IMR-90 (cell line): ENCODE data around the gene MEST. TPM values are rescaled to one million over a fixed set of nuclear protein-coding genes. Genes with fewer than 3 reads are reported as not detected.

Experiments used
- ATAC-seq: fragments of 200-7000 bp; cut with Tn5 transposase; 2 replicates; pipeline ENCODE4 v1.9.1; 2020; ENCODE audit warnings: low read depth, mild to moderate bottlenecking, moderate library complexity
- BruUV-seq: library from RNA; stranded (reverse); fragments of 400-500 nt; replicated peaks from 2 replicates; lab custom pipeline; 2021; lab: Mats Ljungman, UMichigan
- CTCF ChIA-PET: fragments of 300-600 bp; formaldehyde crosslinking; extraction: SDS; loops from one replicate; lab custom pipeline; 2021; ENCODE audit warnings: antibody characterized with exemption; lab: Yijun Ruan, JAX
- POLR2A ChIA-PET: fragments of 300-600 bp; sonication (Branson Sonifier 250); formaldehyde crosslinking; loops from one replicate; lab custom pipeline; 2022; ENCODE audit warnings: antibody characterized with exemption; ENCODE audit not compliant: unreplicated experiment; lab: Charles Lee
- DNase-seq: peaks from one replicate; pipeline ENCODE4 v3.0.0; 2013
- H2AFZ ChIP-seq: replicated peaks from 2 replicates; pipeline ENCODE3; 2013; ENCODE audit warnings: low read length, mild to moderate bottlenecking; ENCODE audit not compliant: poor library complexity
- H2AK5ac ChIP-seq: 2 replicates; pipeline ENCODE4 v1.6.1; 2013; ENCODE audit warnings: low read depth, low read length, inconsistent platforms
- H2AK9ac ChIP-seq: replicated peaks from 2 replicates; pipeline ENCODE3; 2013; ENCODE audit warnings: mild to moderate bottlenecking, low read depth, low read length, moderate library complexity; ENCODE audit not compliant: poor library complexity
- H2BK120ac ChIP-seq: 2 replicates; pipeline ENCODE4 v1.6.1; 2013; ENCODE audit warnings: low read depth, low read length, inconsistent platforms
- H2BK15ac ChIP-seq: 3 replicates; pipeline ENCODE4 v1.6.1; 2013; ENCODE audit warnings: low read depth, low read length, inconsistent platforms
- H2BK20ac ChIP-seq: 2 replicates; pipeline ENCODE4 v1.6.1; 2013; ENCODE audit warnings: low read depth, mild to moderate bottlenecking, inconsistent platforms, low read length, moderate library complexity
- H2BK5ac ChIP-seq: 2 replicates; pipeline ENCODE4 v1.6.1; 2013; ENCODE audit warnings: mild to moderate bottlenecking, low read depth, low read length, inconsistent platforms; ENCODE audit not compliant: poor library complexity, severe bottlenecking
- H3K14ac ChIP-seq: replicated peaks from 2 replicates; pipeline ENCODE4 v1.6.1; 2013; ENCODE audit warnings: low read depth, low read length, inconsistent platforms
- H3K18ac ChIP-seq: 2 replicates; pipeline ENCODE4 v1.6.1; 2013; ENCODE audit warnings: low read depth, low read length, control low read depth
- H3K23ac ChIP-seq: 2 replicates; pipeline ENCODE4 v1.6.1; 2013; ENCODE audit warnings: low read depth, low read length, inconsistent platforms
- H3K27ac ChIP-seq: 2 replicates; pipeline ENCODE4 v1.5.1; 2013; ENCODE audit warnings: mild to moderate bottlenecking, control low read depth, low read length; ENCODE audit not compliant: insufficient read depth
- H3K27me3 ChIP-seq: 2 replicates; pipeline ENCODE4 v1.6.1; 2013; ENCODE audit warnings: low read length; ENCODE audit not compliant: control insufficient read depth, insufficient read depth
- H3K36me3 ChIP-seq: 2 replicates; pipeline ENCODE4 v1.6.1; 2013; ENCODE audit warnings: low read length, mixed read lengths; ENCODE audit not compliant: control insufficient read depth, insufficient read depth
- H3K4ac ChIP-seq: 2 replicates; pipeline ENCODE4 v1.6.1; 2013; ENCODE audit warnings: low read depth, low read length, inconsistent platforms
- H3K4me1 ChIP-seq: 2 replicates; pipeline ENCODE4 v1.6.1; 2013; ENCODE audit warnings: low read length, mixed read lengths; ENCODE audit not compliant: control insufficient read depth, insufficient read depth
- H3K4me2 ChIP-seq: 2 replicates; pipeline ENCODE4 v1.6.1; 2013; ENCODE audit warnings: low read depth, mild to moderate bottlenecking, control low read depth, low read length, moderate library complexity
- H3K4me3 ChIP-seq: 2 replicates; pipeline ENCODE4 v1.5.1; 2013; ENCODE audit warnings: low read depth, mild to moderate bottlenecking, control low read depth, low read length, moderate library complexity; ENCODE audit not compliant: insufficient read depth
- H3K56ac ChIP-seq: 2 replicates; pipeline ENCODE4 v1.6.1; 2013; ENCODE audit warnings: low read length, inconsistent platforms; ENCODE audit not compliant: insufficient read depth; ENCODE audit errors: extremely low read depth
- H3K79me1 ChIP-seq, 2 experiments: 2 replicates each; pipeline ENCODE4 v1.6.1; 2013; ENCODE audit warnings: low read length in 2 of 2, inconsistent platforms in 1 of 2, low read depth in 1 of 2
- H3K9ac ChIP-seq: 2 replicates; pipeline ENCODE4 v1.6.1; 2013; ENCODE audit warnings: low read depth, low read length, control low read depth
- H3K9me1 ChIP-seq: 2 replicates; pipeline ENCODE4 v1.6.1; 2013; ENCODE audit warnings: low read length, inconsistent platforms; ENCODE audit not compliant: insufficient read depth
- H3K9me3 ChIP-seq: 2 replicates; pipeline ENCODE4 v1.6.1; 2013; ENCODE audit warnings: low read length; ENCODE audit not compliant: control insufficient read depth, insufficient read depth
- H4K20me1 ChIP-seq: 2 replicates; pipeline ENCODE4 v1.6.1; 2013; ENCODE audit warnings: low read length, inconsistent platforms; ENCODE audit not compliant: insufficient read depth
- H4K5ac ChIP-seq: 2 replicates; pipeline ENCODE4 v1.6.1; 2013; ENCODE audit warnings: mild to moderate bottlenecking, low read depth, low read length, control low read depth
- H4K8ac ChIP-seq, 2 experiments: 2 replicates each; pipeline ENCODE4 v1.6.1; 2013; ENCODE audit warnings: low read depth in 2 of 2, low read length in 2 of 2, control low read depth in 1 of 2, inconsistent platforms in 1 of 2
- H4K91ac ChIP-seq: 2 replicates; pipeline ENCODE4 v1.6.1; 2013; ENCODE audit warnings: low read depth, low read length, inconsistent platforms; ENCODE audit not compliant: insufficient read depth
- BHLHE40 ChIP-seq: fragments of 150-350 bp; IDR thresholded peaks from 2 replicates; pipeline ENCODE4 v1.6.1; 2016; ENCODE audit warnings: mild to moderate bottlenecking, low read depth, low read length
- CEBPB ChIP-seq: IDR thresholded peaks from 2 replicates; pipeline ENCODE4 v1.6.1; 2012; ENCODE audit warnings: low read depth, low read length, improper control_type of control experiment
- CTCF ChIP-seq: conservative IDR thresholded peaks from 2 replicates; pipeline ENCODE4 v1.5.1; 2012; ENCODE audit warnings: mild to moderate bottlenecking, low read depth, low read length, improper control_type of control experiment
- ELK1 ChIP-seq: fragments of 150-350 bp; IDR thresholded peaks from 2 replicates; pipeline ENCODE4 v1.6.1; 2016; ENCODE audit warnings: low read depth, mild to moderate bottlenecking, low read length, moderate library complexity, borderline replicate concordance
- MAFK ChIP-seq: IDR thresholded peaks from 2 replicates; pipeline ENCODE4 v1.6.1; 2012; ENCODE audit warnings: low read depth, low read length, improper control_type of control experiment
- MAZ ChIP-seq: IDR thresholded peaks from 2 replicates; pipeline ENCODE4 v1.6.1; 2012; ENCODE audit warnings: low read depth, mild to moderate bottlenecking, low read length, improper control_type of control experiment, moderate library complexity, borderline replicate concordance
- NFE2L2 ChIP-seq: fragments of 150-350 bp; IDR thresholded peaks from 2 replicates; pipeline ENCODE4 v1.6.1; 2016; ENCODE audit warnings: low read depth, mild to moderate bottlenecking, low read length
- POLR2A ChIP-seq: IDR thresholded peaks from 2 replicates; pipeline ENCODE4 v1.6.1; 2012; ENCODE audit warnings: mild to moderate bottlenecking, low read depth, low read length
- RAD21 ChIP-seq: IDR thresholded peaks from 2 replicates; pipeline ENCODE4 v1.6.1; 2012; ENCODE audit warnings: low read length, improper control_type of control experiment
- RCOR1 ChIP-seq: IDR thresholded peaks from 2 replicates; pipeline ENCODE4 v1.6.1; 2012; ENCODE audit warnings: mild to moderate bottlenecking, low read length, improper control_type of control experiment; ENCODE audit not compliant: insufficient replicate concordance
- RFX5 ChIP-seq: IDR thresholded peaks from 2 replicates; pipeline ENCODE4 v1.8.0; 2012; ENCODE audit warnings: low read depth, mild to moderate bottlenecking, low read length, moderate library complexity
- SMC3 ChIP-seq: fragments of 150-350 bp; IDR thresholded peaks from 2 replicates; pipeline ENCODE4 v1.6.1; 2016; ENCODE audit warnings: low read depth, mild to moderate bottlenecking, antibody characterized with exemption, low read length, moderate library complexity
- USF2 ChIP-seq: fragments of 150-350 bp; IDR thresholded peaks from 2 replicates; pipeline ENCODE4 v1.6.1; 2017; ENCODE audit warnings: mild to moderate bottlenecking, antibody characterized with exemption, low read length, low read depth
- WGBS, 2 experiments: methylation state at CpG; one replicate each; pipeline versions ENCODE4 v1.1.5 to v1.1.7; 2013; ENCODE audit warnings: missing lambda C conversion rate in 2 of 2; ENCODE audit not compliant: insufficient read length in 1 of 2; ENCODE audit errors: extremely low coverage in 2 of 2; 5-methylcytosine and 5-hydroxymethylcytosine counted together
- dilution Hi-C: fragments of 300-500 bp; cut with HindIII; formaldehyde crosslinking; loops from one replicate; pipeline ENCODE4 v1.14.3; 2018; ENCODE audit warnings: low sequenced_read_pairs; ENCODE audit not compliant: unreplicated experiment
- in situ Hi-C: fragments of 300-500 bp; cut with MboI; formaldehyde crosslinking; loops from 3 replicates; pipeline ENCODE4 v1.14.3; 2019; ENCODE audit warnings: low sequenced_read_pairs, inconsistent platforms, mixed read lengths
- intact Hi-C: fragments of 100-400 bp; cut with micrococcal nuclease; formaldehyde crosslinking; loops from 2 replicates; pipeline ENCODE4 v1.10.0; 2022
- polyA plus RNA-seq, 3 experiments: library from polyadenylated mRNA; depleted of rRNA; stranded (reverse); fragments of >200 nt; gene quantifications; 2 replicates each; pipeline ENCODE4 v1.2.3, GENCODE V29; 2012; ENCODE audit warnings: low replicate concordance in 1 of 3
- total RNA-seq: library from RNA; depleted of rRNA; stranded (reverse); fragments of >200 nt; gene quantifications from 2 replicates; pipeline ENCODE4 v1.2.3, GENCODE V29; 2012

The MEST gene
- total and polyA plus RNA-seq, 2 of the 4 experiments (the other 2 are of a cell fraction): 219 to 317 TPM

GRCh38 chr7:130515315-130516040 lies 23.6 kb downstream of the MEST start:
- no CpG with 5 or more reads among the region's 3 CpGs for WGBS, 2 experiments
- dilution Hi-C loops: no loop called here
- POLR2A ChIA-PET: no interaction called here

More at GRCh38 chr7:130515315-130516040, 23.6 kb downstream of the MEST start:
- H3K14ac ChIP-seq: no peak overlapping the region
- in situ Hi-C loops: no loop called here
- no peaks in the 10 kb centered on the region for H3K27me3 ChIP-seq
- no peaks in the 10 kb centered on the region for H3K9me3 ChIP-seq
- H3K56ac ChIP-seq: no peak overlapping the region
- H3K27ac ChIP-seq: no peak overlapping the region
- H3K23ac ChIP-seq: no peak overlapping the region
- DNase-seq: no peak
- H3K9ac ChIP-seq: no peak overlapping the region
- H3K4ac ChIP-seq: no peak overlapping the region
- no peak overlapping the region for H2AFZ ChIP-seq
- no TSS peak for BruUV-seq
- H4K5ac ChIP-seq: no peak overlapping the region
- no peak overlapping the region for H2BK20ac ChIP-seq
- no peak overlapping the region for H3K4me3 ChIP-seq
- H3K36me3 ChIP-seq: peaks cover 6% of the 10 kb centered on the region; the same call in 1 of the 2 replicates
- intact Hi-C loops: no loop called here
- no peak for ATAC-seq
- no peak for TF ChIP-seq NFE2L2
- TF ChIP-seq CEBPB: no peak
- no peak for TF ChIP-seq BHLHE40
- no peak for TF ChIP-seq RAD21
- no peak for TF ChIP-seq SMC3
- no peak for TF ChIP-seq RCOR1
- no peak for TF ChIP-seq MAFK
- no peak for TF ChIP-seq CTCF
- no peak for TF ChIP-seq POLR2A
- no peak for TF ChIP-seq RFX5
- no peak for TF ChIP-seq USF2
- TF ChIP-seq ELK1: no peak
- no peak for TF ChIP-seq MAZ
- no peaks in the 10 kb centered on the region for H4K20me1 ChIP-seq
- CTCF ChIA-PET: no interaction called here
- no peak overlapping the region for H2AK9ac ChIP-seq
- H3K9me1 ChIP-seq: 0 out of 2 replicates have a peak, but pooled peaks cover 3% of the 10 kb centered on the region
- H4K91ac ChIP-seq: no peak overlapping the region
- no peak overlapping the region for H2AK5ac ChIP-seq
- H2BK15ac ChIP-seq: no peak overlapping the region
- H2BK5ac ChIP-seq: no peak overlapping the region
- no peaks in the 10 kb centered on the region for H3K4me1 ChIP-seq
- H3K4me2 ChIP-seq: no peak overlapping the region
- H2BK120ac ChIP-seq: no peak overlapping the region
- H4K8ac ChIP-seq: no peak overlapping the region
- no peak overlapping the region for H3K18ac ChIP-seq
- no peaks in the 10 kb centered on the region for H3K79me1 ChIP-seq
